C4-2B (cell line): ENCODE data around the gene PLPP4.

ENCODE experiments used
- CTCF ChIP-seq: fragments of 450-650 bp; conservative IDR thresholded peaks from 2 replicates; pipeline ENCODE4 v1.5.1; 2017; ENCODE audit warnings: mild to moderate bottlenecking
- ZFX ChIP-seq: fragments of 450-650 bp; IDR thresholded peaks from 2 replicates; pipeline ENCODE4 v1.6.1; 2017

- TF ChIP-seq CTCF, result no peak
- no peak for TF ChIP-seq ZFX
Observed at GRCh38 chr10:120606051-120606764, 149.2 kb downstream of the PLPP4 start.
